ENCODE measurements around the gene SPATA46.
"Not testable (repeated sequence)": the region's sequence is repeated elsewhere in the genome, so short reads cannot be mapped to it uniquely, and the experiment has no call there.

SPATA46 gene

GRCh38 chr1:162357681-162358266 is 18.9 kb downstream of the SPATA46 start:
- DNase-seq (ENCODE audit: low read depth) = peak; percentile 22

- no peak for DNase-seq (ENCODE audit: low read depth)
Measured at GRCh38 chr1:162353702-162354101, 23.0 kb downstream of the SPATA46 start.

GRCh38 chr1:162353078-162353477 is 23.6 kb downstream of the SPATA46 start:
- DNase-seq (ENCODE audit: low read depth) = no peak

GRCh38 chr1:162351874-162352273 is 24.8 kb downstream of the SPATA46 start:
- DNase-seq (ENCODE audit: low read depth) = not testable (repeated sequence)

GRCh38 chr1:162351246-162351842 is 25.3 kb downstream of the SPATA46 start:
- no peak for DNase-seq (ENCODE audit: low read depth)

GRCh38 chr1:162349635-162350330 is 26.9 kb downstream of the SPATA46 start:
- no peak for DNase-seq (ENCODE audit: low read depth)

- no peak for DNase-seq (ENCODE audit: low read depth)
Measured at GRCh38 chr1:162347281-162347680, 29.4 kb downstream of the SPATA46 start.

- DNase-seq (ENCODE audit: low read depth) = no peak
Measured at GRCh38 chr1:162343470-162343869, 33.2 kb downstream of the SPATA46 start.

- no peak for DNase-seq (ENCODE audit: low read depth)
Measured at GRCh38 chr1:162342452-162342983, 34.1 kb downstream of the SPATA46 start.

GRCh38 chr1:162336621-162337285 is 39.9 kb downstream of the SPATA46 start:
- DNase-seq (ENCODE audit: low read depth) = no peak

- no peak for DNase-seq (ENCODE audit: low read depth)
Measured at GRCh38 chr1:162335126-162335525, 41.5 kb downstream of the SPATA46 start.

GRCh38 chr1:162333991-162334390 is 42.7 kb downstream of the SPATA46 start:
- DNase-seq (ENCODE audit: low read depth) = no peak

GRCh38 chr1:162329826-162330225 is 46.8 kb downstream of the SPATA46 start:
- DNase-seq (ENCODE audit: low read depth) = peak; percentile 49

GRCh38 chr1:162328512-162328911 is 48.1 kb downstream of the SPATA46 start:
- no peak for DNase-seq (ENCODE audit: low read depth)

GRCh38 chr1:162327788-162328165 is 48.9 kb downstream of the SPATA46 start:
- no peak for DNase-seq (ENCODE audit: low read depth)

GRCh38 chr1:162327144-162327787 is 49.4 kb downstream of the SPATA46 start:
- peak; percentile 24 for DNase-seq (ENCODE audit: low read depth)

GRCh38 chr1:162326559-162326958 is 50.1 kb downstream of the SPATA46 start:
- no peak for DNase-seq (ENCODE audit: low read depth)

- no peak for DNase-seq (ENCODE audit: low read depth)
Measured at GRCh38 chr1:162324396-162324795, 52.3 kb downstream of the SPATA46 start.
